ENCODE results near the gene FBXW12.
A peak's percentile ranks its signal among the peaks of the same experiment; 100 is the strongest.

GRCh38 chr3:48439820-48440589 is 68.0 kb downstream of the FBXW12 start, which contains the start of the genes CCDC51 and TMA7:
- TF ChIP-seq, protein P1, sequence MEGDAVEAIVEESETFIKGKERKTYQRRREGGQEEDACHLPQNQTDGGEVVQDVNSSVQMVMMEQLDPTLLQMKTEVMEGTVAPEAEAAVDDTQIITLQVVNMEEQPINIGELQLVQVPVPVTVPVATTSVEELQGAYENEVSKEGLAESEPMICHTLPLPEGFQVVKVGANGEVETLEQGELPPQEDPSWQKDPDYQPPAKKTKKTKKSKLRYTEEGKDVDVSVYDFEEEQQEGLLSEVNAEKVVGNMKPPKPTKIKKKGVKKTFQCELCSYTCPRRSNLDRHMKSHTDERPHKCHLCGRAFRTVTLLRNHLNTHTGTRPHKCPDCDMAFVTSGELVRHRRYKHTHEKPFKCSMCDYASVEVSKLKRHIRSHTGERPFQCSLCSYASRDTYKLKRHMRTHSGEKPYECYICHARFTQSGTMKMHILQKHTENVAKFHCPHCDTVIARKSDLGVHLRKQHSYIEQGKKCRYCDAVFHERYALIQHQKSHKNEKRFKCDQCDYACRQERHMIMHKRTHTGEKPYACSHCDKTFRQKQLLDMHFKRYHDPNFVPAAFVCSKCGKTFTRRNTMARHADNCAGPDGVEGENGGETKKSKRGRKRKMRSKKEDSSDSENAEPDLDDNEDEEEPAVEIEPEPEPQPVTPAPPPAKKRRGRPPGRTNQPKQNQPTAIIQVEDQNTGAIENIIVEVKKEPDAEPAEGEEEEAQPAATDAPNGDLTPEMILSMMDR (IDR thresholded peaks at IDR 0.05), result no peak
- TF ChIP-seq POLR2A (IDR thresholded peaks at IDR 0.05), result peak in 3 of 4 donors; percentile 93 to 97 (median 94)
